K562 (cell line): ENCODE measurements around the gene PELI3.
A peak's percentile ranks its signal among the peaks of the same experiment; 100 is the strongest.

ENCODE experiments used
- HDAC6 ChIP-seq: IDR thresholded peaks from 2 replicates; pipeline ENCODE4 v1.6.1; 2012; ENCODE audit warnings: low read depth, mild to moderate bottlenecking, control low read depth, inconsistent platforms, low read length, moderate library complexity
- PHF21A ChIP-seq: fragments of 450-650 bp; IDR thresholded peaks from 2 replicates; pipeline ENCODE4 v1.6.1; 2017; ENCODE audit warnings: low read depth, borderline replicate concordance
- SMAD2 ChIP-seq: fragments of 150-350 bp; IDR thresholded peaks from 2 replicates; pipeline ENCODE4 v1.6.1; 2014; ENCODE audit warnings: low read depth, mild to moderate bottlenecking, low read length
- SMARCA4 ChIP-seq: fragments of 450-650 bp; IDR thresholded peaks from 2 replicates; pipeline ENCODE4 v1.6.1; 2016
- SPI1 ChIP-seq: IDR thresholded peaks from 2 replicates; pipeline ENCODE4 v1.6.1; 2011; ENCODE audit warnings: low read depth, low read length, control low read depth, borderline replicate concordance
- TCF7L2 ChIP-seq: fragments of 150-350 bp; IDR thresholded peaks from 2 replicates; pipeline ENCODE4 v1.6.1; 2016; ENCODE audit warnings: low read depth, mild to moderate bottlenecking, low read length, moderate library complexity
- YY1 ChIP-seq, 3 experiments: IDR thresholded peaks; 2 replicates each; pipeline ENCODE4 v1.6.1; 2011; ENCODE audit warnings: low read length in 2 of 3, mild to moderate bottlenecking in 2 of 3, moderate library complexity in 2 of 3, borderline replicate concordance in 1 of 3, control low read depth in 1 of 3, low read depth in 1 of 3; ENCODE audit not compliant: insufficient read depth in 3 of 3, insufficient replicate concordance in 2 of 3, control insufficient read depth in 1 of 3, insufficient read length in 1 of 3; ENCODE audit errors: extremely low read depth in 1 of 3
- ZNF274 ChIP-seq: IDR thresholded peaks from 2 replicates; pipeline ENCODE4 v1.6.1; 2011; ENCODE audit warnings: low read depth, mild to moderate bottlenecking, low read length, moderate library complexity, borderline replicate concordance
- TF ChIP-seq, protein P1 (sequence below), 3 experiments: IDR thresholded peaks in 2 of 3; conservative IDR thresholded peaks in 1 of 3; 2 replicates each; pipeline ENCODE4 v1.5.1; 2011 to 2012; ENCODE audit warnings: low read length in 3 of 3, mild to moderate bottlenecking in 3 of 3, control low read depth in 2 of 3, improper control_type of control experiment in 1 of 3, inconsistent platforms in 1 of 3, low read depth in 1 of 3, mixed read lengths in 1 of 3, moderate library complexity in 1 of 3; ENCODE audit not compliant: insufficient read depth in 2 of 3
- TF ChIP-seq, protein P2 (sequence below): sonication (generic); formaldehyde crosslinking; IDR thresholded peaks from 2 replicates; pipeline ENCODE4 v1.5.0; 2020; ENCODE audit warnings: missing genetic modification reagents

DNA sequence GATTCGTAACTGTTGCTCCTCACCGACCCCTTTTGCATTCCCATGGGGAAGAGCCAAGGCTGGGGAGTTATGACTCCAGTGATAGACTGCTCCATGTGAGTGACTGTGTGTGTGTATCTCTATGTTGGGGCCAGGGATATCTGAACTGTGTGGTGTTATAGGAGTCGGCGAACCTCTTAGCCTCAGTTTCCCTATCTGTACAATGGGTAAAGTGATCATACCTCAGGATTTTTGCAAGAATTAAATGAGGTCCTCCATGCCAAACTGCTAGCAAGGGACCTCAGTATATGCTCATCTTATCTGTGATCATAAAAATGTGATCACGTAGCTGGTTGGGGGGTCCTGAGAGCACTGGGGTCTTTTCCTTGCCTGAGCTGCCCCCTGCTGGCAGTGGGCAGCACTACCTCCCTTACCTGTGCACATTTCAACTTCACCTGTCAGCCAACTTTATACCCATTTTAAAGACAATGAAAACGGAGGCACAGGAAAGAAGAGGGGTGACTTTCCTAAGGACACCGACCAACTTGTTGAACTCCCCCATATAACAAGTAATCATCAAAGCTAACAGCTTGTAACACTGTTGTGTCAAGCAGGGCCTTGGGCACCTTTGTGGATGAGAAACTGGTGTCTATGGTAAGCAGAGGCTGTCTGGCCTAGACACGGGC is 12.2 kb downstream of the PELI3 start:
- TF ChIP-seq, protein P1, sequence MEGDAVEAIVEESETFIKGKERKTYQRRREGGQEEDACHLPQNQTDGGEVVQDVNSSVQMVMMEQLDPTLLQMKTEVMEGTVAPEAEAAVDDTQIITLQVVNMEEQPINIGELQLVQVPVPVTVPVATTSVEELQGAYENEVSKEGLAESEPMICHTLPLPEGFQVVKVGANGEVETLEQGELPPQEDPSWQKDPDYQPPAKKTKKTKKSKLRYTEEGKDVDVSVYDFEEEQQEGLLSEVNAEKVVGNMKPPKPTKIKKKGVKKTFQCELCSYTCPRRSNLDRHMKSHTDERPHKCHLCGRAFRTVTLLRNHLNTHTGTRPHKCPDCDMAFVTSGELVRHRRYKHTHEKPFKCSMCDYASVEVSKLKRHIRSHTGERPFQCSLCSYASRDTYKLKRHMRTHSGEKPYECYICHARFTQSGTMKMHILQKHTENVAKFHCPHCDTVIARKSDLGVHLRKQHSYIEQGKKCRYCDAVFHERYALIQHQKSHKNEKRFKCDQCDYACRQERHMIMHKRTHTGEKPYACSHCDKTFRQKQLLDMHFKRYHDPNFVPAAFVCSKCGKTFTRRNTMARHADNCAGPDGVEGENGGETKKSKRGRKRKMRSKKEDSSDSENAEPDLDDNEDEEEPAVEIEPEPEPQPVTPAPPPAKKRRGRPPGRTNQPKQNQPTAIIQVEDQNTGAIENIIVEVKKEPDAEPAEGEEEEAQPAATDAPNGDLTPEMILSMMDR (IDR thresholded peaks at IDR 0.05 in 2 of 3, conservative IDR thresholded peaks at IDR 0.05 in 1 of 3; ENCODE audit: insufficient read depth in 2 of 3, low read depth in 1 of 3, low read length in 3 of 3): peak; percentile 71 to 95 (median 80)
- TF ChIP-seq YY1 (IDR thresholded peaks at IDR 0.05; ENCODE audit: borderline replicate concordance in 1 of 3, control insufficient read depth in 1 of 3, extremely low read depth in 1 of 3, insufficient read depth in 3 of 3, insufficient read length in 1 of 3, insufficient replicate concordance in 2 of 3, low read depth in 1 of 3, low read length in 2 of 3) (no peak), TCF7L2 (no peak), PHF21A (no peak), SPI1 (no peak), SMARCA4 (no peak), HDAC6 (no peak), SMAD2 (no peak), ZNF274 (no peak)
- TF ChIP-seq, protein P2, sequence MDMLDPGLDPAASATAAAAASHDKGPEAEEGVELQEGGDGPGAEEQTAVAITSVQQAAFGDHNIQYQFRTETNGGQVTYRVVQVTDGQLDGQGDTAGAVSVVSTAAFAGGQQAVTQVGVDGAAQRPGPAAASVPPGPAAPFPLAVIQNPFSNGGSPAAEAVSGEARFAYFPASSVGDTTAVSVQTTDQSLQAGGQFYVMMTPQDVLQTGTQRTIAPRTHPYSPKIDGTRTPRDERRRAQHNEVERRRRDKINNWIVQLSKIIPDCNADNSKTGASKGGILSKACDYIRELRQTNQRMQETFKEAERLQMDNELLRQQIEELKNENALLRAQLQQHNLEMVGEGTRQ: no peak
